Airway epithelial cell (primary cell): ENCODE data around the gene RAD9A. TPM values are rescaled to one million over a fixed set of nuclear protein-coding genes. Genes with fewer than 3 reads are reported as not detected.

Experiments
- total RNA-seq: library from RNA; depleted of rRNA; stranded (reverse); fragments of >200 nt; gene quantifications from 2 replicates; pipeline ENCODE4 v1.2.3, GENCODE V29; 2015

Gene RAD9A
- 15.8 and 16.1 TPM in 2 replicates for total RNA-seq

DNA sequence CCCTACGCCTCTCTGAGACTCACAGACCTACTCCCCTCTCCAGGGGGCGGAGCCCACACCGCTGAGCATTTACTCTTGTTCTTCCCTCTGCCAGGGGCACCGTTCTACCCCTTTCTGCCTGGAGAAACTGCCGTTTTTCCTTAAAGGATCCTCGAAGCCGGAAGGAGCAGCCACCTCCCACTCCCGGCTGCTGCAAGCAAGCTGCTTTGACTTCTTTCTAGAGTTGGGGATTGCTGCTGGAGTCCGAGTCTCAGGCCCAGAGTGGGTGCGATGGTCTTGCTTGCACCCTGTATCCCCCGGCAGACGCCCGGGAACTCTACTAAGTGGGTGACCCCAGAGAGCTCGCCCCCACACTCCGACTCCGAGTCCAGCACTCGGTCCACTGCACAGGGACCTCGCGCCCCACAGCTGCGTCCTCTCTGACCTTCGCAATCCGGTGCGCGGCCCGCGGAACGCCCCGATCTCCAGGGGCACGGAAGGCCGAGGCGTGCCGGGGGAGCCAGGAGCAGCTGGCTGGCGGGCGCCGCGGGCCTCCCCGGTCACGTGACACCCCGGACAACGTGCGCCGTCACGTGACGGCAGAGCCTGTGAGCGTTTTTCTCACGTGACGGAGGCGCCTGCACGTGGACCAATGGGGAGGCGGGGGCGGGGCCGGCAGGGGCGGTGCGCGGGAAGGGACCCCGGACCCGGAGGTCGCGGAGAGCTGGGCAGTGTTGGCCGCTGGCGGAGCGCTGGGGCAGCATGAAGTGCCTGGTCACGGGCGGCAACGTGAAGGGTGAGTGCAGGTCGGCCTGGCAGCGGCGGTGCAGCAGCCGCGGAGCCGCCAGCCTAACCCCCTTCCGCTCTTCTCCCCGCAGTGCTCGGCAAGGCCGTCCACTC is at the start of gene RAD9A:
Gene RAD9A (plus strand): TSS at position 683 of the 879 bp plus-strand sequence. CDS start 59 bp downstream, at position 742.

DNA sequence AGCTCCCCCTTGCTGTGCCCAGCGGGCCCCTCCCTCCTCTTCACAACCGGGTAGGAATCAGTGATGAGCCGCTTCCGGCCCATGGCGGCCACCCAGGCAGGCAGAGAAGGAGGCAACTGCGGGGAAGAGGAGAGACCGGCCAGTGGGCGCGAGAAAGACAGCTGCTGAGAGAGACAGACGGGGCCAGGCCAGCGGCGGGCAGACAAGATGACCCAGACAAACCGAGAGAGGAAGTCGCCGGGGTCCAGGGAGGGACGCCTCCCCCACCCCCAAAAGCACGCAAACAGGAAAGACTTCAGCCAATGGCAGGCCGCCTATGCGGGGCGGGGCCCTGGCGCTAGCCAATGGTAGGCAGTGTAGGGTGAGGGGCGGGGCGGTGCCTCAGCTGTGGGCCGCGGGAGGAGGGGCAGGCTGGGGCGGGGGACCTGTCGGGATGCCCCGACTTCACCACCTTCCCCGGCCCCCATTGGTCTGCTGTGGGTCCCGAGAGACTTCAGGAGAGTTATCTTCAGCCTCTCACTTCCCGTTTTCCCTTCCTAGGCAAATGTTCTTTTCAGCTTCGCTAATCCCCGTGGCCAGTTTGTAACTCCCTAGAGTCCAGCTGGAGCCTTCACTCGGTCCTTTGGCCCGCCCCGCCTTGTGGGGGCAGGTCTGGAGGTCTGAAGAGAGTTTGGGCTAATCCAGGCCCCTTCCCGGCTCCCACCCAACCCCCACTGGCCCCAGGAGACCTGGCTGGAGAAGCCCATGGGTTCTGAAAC is 38.3 kb upstream of the RAD9A start, which contains the start of gene POLD4:
Gene POLD4 (minus strand): TSS at position 230 of the 758 bp plus-strand sequence. CDS start 147 bp downstream, at position 83.

DNA sequence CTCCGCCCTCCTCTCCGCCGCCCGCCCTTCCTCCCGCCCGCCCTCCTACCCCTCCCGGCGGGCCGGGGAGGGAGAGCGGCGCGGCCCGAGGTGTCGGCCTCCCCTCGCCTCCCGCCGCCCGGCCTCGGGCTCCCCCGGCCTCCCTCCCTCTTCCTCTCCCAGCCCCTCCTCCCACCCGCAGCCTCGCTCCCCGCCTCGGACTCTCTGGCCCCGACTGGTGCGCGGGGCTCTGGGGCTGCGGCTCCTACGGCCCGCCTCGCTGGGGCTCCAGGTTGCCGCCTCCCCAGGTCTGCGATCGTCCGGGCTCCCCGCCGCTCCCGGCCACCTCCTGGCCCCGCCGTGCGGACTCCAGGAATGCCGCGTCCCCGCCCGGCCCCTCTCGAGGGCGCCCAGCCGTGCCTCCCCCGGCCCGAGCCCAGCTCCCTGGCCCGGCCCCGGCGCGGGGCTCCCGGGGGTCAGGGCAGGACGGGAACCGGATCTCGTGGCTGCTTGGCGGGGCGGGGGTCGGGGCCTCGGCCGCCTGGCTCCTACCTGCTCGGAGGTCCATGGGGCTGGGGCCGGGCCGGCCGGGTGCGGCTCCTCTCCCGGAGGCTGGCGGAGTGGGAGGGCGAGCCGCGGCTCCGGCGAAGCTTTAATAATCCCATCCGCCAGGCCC is 18.7 kb upstream of the RAD9A start, which contains the start of gene CLCF1:
Gene CLCF1 (minus strand): TSS at position 606 of the 655 bp plus-strand sequence. CDS start 59 bp downstream, at position 547.

DNA sequence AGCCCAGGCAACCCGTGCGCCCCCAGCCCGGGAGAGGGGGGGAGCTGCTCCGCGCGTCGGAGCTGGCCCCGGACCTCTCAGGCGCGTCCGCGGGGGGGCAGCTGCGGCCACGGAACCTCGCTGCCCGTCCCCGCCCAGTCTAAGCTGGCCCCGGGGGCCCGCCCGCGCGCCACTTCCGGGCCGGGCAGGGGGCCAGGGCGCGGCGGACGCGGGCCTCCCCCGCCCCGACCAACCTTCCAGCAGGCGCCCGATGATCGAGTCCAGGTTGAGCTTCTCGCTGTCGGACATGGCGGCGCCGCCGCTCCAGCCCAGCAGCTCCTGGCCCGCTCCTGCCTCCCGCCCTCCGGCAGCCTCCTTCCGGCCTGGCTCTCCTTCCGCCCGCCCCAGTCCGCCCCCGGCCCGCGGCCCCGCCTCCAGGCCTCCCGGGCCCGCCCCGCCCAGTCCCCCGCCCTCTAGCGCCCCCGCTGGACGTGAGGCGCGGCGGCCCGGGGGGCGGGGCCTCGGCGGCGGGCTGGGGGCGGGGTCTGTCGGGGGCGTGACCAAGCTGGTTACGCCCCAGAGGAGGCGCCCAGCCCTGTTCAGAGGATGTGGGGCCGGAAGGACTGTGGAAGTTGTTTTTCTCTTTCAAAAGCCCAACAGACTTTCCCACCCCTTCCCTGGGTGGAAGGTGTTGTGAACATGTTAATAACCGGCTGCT is 9.9 kb downstream of the RAD9A start, which contains the start of gene PPP1CA:
Gene PPP1CA (minus strand): TSS at position 364 of the 697 bp plus-strand sequence. CDS start 76 bp downstream, at position 288.

DNA sequence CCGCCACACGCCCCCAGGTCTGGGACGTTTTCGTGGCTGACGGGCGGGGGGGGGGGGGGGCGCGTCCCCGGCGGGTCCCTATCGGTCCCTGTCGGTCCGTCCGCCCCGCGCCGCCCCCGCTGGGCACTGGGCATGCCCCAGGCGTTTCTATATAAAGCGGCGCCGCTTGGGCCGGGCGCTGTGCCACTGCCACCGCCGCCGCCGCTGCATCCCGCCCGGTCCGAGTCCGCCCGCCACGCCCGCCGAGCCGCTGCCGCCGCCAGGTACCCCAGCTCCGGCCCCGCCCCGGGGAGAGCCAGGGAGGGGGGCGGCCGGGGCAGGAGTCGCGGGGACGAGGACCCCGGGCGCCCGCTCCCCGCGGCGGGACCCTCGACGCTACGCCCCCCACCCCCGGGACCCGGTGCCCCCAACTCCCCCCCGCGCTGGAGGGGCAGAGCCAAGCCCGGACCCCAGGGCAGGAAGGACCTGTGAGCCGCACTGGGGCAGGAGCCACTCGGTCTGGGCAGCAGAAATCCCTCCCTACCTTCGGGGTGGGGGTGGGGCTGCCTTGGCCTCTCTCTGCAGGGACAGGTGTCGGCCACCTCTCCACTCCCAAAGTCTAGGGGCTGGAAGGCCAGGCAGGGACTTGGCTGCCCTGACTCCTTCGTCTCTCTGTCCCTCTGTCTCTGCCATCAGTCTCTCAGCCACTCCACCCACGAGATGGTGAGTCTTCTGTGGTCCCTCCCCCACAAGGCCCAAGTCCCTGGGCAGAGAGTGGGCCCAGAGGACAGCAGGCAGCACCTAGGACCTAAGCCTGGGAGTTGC is 23.9 kb downstream of the RAD9A start, which contains the start of gene CARNS1:
Gene CARNS1 (plus strand): TSS at position 178 of the 804 bp plus-strand sequence. CDS start 522 bp downstream, at position 700.

DNA sequence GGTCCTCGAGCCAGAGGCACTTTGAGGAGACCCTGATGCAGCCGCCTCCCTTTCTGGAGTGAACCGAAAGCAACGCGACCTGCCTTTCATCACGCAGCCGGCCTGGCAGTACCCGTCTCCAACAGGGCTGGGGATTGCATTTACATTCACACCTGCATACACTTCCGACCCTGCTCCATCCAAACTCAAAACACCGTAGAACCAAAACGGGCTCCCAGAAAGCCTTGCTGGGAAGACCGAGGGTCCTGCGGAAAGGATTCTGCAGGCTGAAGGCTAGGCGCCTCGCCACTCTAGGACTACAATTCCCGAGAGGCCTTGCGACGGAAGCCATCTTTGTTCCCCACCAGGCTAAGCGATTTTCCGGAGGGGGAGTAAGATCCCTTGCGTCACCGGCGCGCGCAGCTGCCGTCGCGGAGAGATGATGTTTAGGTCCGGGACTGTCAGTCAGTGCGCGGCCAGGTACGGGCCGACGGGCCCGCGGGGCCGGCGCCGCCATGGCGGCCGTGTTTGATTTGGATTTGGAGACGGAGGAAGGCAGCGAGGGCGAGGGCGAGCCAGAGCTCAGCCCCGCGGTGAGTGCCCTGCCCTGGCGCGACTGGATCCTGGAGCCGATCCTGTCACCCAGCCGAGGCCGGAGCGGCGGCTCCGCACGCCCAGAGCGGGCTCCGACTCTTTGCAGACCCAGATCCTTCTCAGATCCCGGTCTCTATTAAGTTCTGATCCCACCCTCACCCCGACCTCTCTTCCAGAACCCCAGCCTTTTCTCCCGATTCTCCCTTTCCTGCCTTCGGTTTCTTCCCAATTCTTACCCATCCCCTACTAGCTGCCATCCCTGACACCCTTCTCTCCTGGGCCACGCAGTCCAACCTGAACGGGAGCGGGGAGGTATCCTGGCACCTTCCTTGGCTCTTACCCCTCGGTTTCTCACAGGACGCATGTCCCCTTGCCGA is 36.5 kb downstream of the RAD9A start, which contains the start of gene RPS6KB2:
Gene RPS6KB2 (plus strand): TSS at position 443 of the 950 bp plus-strand sequence. CDS start 52 bp downstream, at position 495.

DNA sequence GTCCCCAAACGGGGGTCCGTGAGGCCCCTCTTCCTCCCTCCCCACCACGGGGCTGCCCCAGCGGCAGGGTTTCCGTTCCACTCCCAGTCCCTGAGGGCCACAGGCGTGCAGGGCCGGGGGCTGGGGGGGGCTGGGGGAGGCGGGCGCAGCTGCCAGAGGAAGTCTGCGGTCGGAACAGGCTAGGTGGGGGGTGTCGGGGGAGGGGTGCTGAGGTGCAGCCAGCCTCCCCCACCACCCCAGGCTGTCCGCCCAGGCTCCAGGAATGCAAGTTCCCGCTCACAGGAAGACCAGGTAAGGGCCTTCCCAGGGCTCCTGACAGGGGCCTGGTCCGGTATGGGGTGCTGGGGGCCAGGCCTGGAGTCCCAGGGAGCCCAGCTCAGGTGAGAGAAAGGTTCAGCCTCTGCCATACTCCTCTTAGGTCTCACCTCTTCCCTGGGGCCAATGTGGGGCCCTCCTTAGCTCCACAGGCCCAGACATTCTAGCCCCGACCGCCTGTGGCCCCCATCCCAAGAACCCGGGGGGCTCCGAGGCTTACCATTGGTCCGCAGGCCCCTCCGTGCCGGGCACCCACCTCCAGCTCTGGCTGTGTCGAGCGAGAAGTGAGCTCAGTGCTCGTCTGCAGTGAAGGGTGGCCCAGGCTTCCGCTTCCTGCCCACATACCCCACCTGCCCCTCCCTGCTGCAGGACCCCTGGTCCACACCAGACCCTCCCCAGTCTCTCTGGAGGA is 45.5 kb downstream of the RAD9A start, which contains the start of gene PTPRCAP:
Gene PTPRCAP (minus strand): TSS at position 601 of the 727 bp plus-strand sequence. CDS start 63 bp downstream, at position 538.

Other genes with a start within 250 kb of the RAD9A start
- gene GRK2, start 125.5 kb upstream of the RAD9A start, total RNA-seq: 64.9 and 65.5 TPM in 2 replicates
- 42.7 and 47.8 TPM in 2 replicates for gene ANKRD13D, start 102.7 kb upstream of the RAD9A start, total RNA-seq
- gene SSH3, start 88.5 kb upstream of the RAD9A start, total RNA-seq: 79.6 and 98.2 TPM in 2 replicates
- 124 and 172 TPM in 2 replicates for gene POLD4, start 38.4 kb upstream of the RAD9A start, total RNA-seq
- gene CLCF1, start 18.4 kb upstream of the RAD9A start, total RNA-seq: 6.1 and 8.5 TPM in 2 replicates
- gene PPP1CA, start 9.9 kb downstream of the RAD9A start, total RNA-seq: 245 and 263 TPM in 2 replicates
- not detected in 2 replicates for gene TBC1D10C, start 12.1 kb downstream of the RAD9A start, total RNA-seq
- gene CARNS1, start 23.7 kb downstream of the RAD9A start, total RNA-seq: 0.07 TPM in 1 of 2 replicates, not detected in the other
- 79.5 and 85.2 TPM in 2 replicates for gene RPS6KB2, start 36.5 kb downstream of the RAD9A start, total RNA-seq
- gene PTPRCAP, start 45.7 kb downstream of the RAD9A start, total RNA-seq: 0.33 TPM in 1 of 2 replicates, not detected in the other
- 70.7 and 81.5 TPM in 2 replicates for gene CORO1B, start 51.5 kb downstream of the RAD9A start, total RNA-seq
- gene GPR152, start 60.7 kb downstream of the RAD9A start, total RNA-seq: not detected in 2 replicates
- gene CABP4, start 63.4 kb downstream of the RAD9A start, total RNA-seq: not detected in 2 replicates
- 86.5 and 87.6 TPM in 2 replicates for gene TMEM134, start 77.3 kb downstream of the RAD9A start, total RNA-seq
- gene AIP, start 91.0 kb downstream of the RAD9A start, total RNA-seq: 56.6 and 63.5 TPM in 2 replicates
- gene PITPNM1, start 113.4 kb downstream of the RAD9A start, total RNA-seq: 43.8 and 49.0 TPM in 2 replicates
- 45.8 and 61.4 TPM in 2 replicates for gene CDK2AP2, start 116.2 kb downstream of the RAD9A start, total RNA-seq
- gene CABP2, start 131.5 kb downstream of the RAD9A start, total RNA-seq: not detected in 2 replicates
- gene GSTP1, start 191.8 kb downstream of the RAD9A start, total RNA-seq: 3,208 and 4,619 TPM in 2 replicates
- 254 and 281 TPM in 2 replicates for gene NDUFV1, start 214.9 kb downstream of the RAD9A start, total RNA-seq
- 18.3 and 21.0 TPM in 2 replicates for gene NUDT8, start 238.0 kb downstream of the RAD9A start, total RNA-seq
- not detected in 2 replicates for gene TBX10, start 247.8 kb downstream of the RAD9A start, total RNA-seq